OCI-LY1 (cell line): ENCODE data around the gene HCST.

Source experiments
- H2AFZ ChIP-seq: fragments of 200-600 bp; sonication (generic), shearing (Covaris generic); 2 replicates; pipeline ENCODE4 v1.6.0; 2014; ENCODE audit warnings: antibody characterized with exemption, mild to moderate bottlenecking, low read length
- H3F3A ChIP-seq: fragments of 200-600 bp; sonication (generic), shearing (Covaris generic); 2 replicates; pipeline ENCODE4 v1.6.0; 2014; ENCODE audit warnings: mild to moderate bottlenecking, antibody characterized with exemption, low read length, moderate library complexity; ENCODE audit not compliant: insufficient read depth
- H3K27ac ChIP-seq: fragments of 200-600 bp; sonication (generic); 2 replicates; pipeline ENCODE4 v1.5.1; 2014; ENCODE audit warnings: low read length, mixed run types, mild to moderate bottlenecking, low read depth; ENCODE audit not compliant: poor library complexity, severe bottlenecking
- H3K27me3 ChIP-seq: fragments of 200-600 bp; sonication (generic); 2 replicates; pipeline ENCODE4 v1.6.0; 2014; ENCODE audit warnings: antibody characterized with exemption, mild to moderate bottlenecking, low read length, moderate library complexity; ENCODE audit not compliant: insufficient read depth
- H3K36me3 ChIP-seq: fragments of 200-600 bp; sonication (generic); 2 replicates; pipeline ENCODE4 v1.6.1; 2014; ENCODE audit warnings: mild to moderate bottlenecking, antibody characterized with exemption, low read length, moderate library complexity, mixed read lengths; ENCODE audit not compliant: insufficient read depth
- H3K4me1 ChIP-seq: fragments of 200-600 bp; sonication (generic); 2 replicates; pipeline ENCODE4 v1.5.1; 2014; ENCODE audit warnings: mild to moderate bottlenecking, low read length, moderate library complexity; ENCODE audit not compliant: insufficient read depth, severe bottlenecking
- H3K4me2 ChIP-seq: fragments of 200-600 bp; sonication (generic), shearing (Covaris generic); 2 replicates; pipeline ENCODE4 v1.6.1; 2014; ENCODE audit warnings: low read length
- H3K4me3 ChIP-seq: fragments of 200-600 bp; sonication (generic); 2 replicates; pipeline ENCODE4 v1.5.1; 2014; ENCODE audit warnings: low read length, low read depth, mild to moderate bottlenecking, mixed read lengths; ENCODE audit not compliant: poor library complexity, severe bottlenecking
- H3K79me2 ChIP-seq: fragments of 200-600 bp; shearing (Covaris generic); 2 replicates; pipeline ENCODE4 v1.6.1; 2016; ENCODE audit warnings: mixed run types, low read length, mixed read lengths; ENCODE audit not compliant: insufficient read depth
- H3K9ac ChIP-seq: fragments of 200-600 bp; sonication (generic), shearing (Covaris generic); 2 replicates; pipeline ENCODE4 v1.6.1; 2014; ENCODE audit warnings: mild to moderate bottlenecking, low read length, mixed read lengths
- H3K9me2 ChIP-seq: fragments of 200-600 bp; sonication (generic), shearing (Covaris generic); 2 replicates; pipeline ENCODE4 v1.6.1; 2014; ENCODE audit warnings: low read depth, mild to moderate bottlenecking, low read length, mixed read lengths
- H3K9me3 ChIP-seq: fragments of 200-600 bp; shearing (Covaris generic); 2 replicates; pipeline ENCODE4 v1.6.1; 2014; ENCODE audit warnings: low read length, mixed read lengths
- H4K20me1 ChIP-seq: fragments of 200-600 bp; sonication (generic), shearing (Covaris generic); 2 replicates; pipeline ENCODE4 v1.6.0; 2016; ENCODE audit warnings: mild to moderate bottlenecking, low read length; ENCODE audit not compliant: insufficient read depth
- CTCF ChIP-seq: fragments of 200-600 bp; sonication (generic), shearing (Covaris generic); IDR thresholded peaks from 2 replicates; pipeline ENCODE4 v1.5.1; 2017; ENCODE audit warnings: mild to moderate bottlenecking, antibody characterized with exemption, low read length, moderate library complexity, mixed read lengths
- EZH2 ChIP-seq: fragments of 200-600 bp; sonication (generic), shearing (Covaris generic); IDR thresholded peaks from 2 replicates; pipeline ENCODE4 v1.8.0; 2017; ENCODE audit warnings: borderline replicate concordance, mixed run types, mild to moderate bottlenecking, antibody characterized with exemption, low read length, moderate library complexity, mixed read lengths

Gene HCST

GRCh38 chr19:35863018-35863417 is 39.3 kb upstream of the HCST start:
- H3K9me3 ChIP-seq = no peaks in the 10 kb centered on the region
- H3F3A ChIP-seq = no peaks in the 10 kb centered on the region
- H3K9me2 ChIP-seq = no peaks in the 10 kb centered on the region
- H3K79me2 ChIP-seq = no peaks in the 10 kb centered on the region
- H3K27ac ChIP-seq = no peak overlapping the region
- TF ChIP-seq EZH2 = no peak
- TF ChIP-seq CTCF = no peak
- no peaks in the 10 kb centered on the region for H4K20me1 ChIP-seq
- no peak overlapping the region for H3K9ac ChIP-seq
- no peaks in the 10 kb centered on the region for H3K36me3 ChIP-seq
- no peak overlapping the region for H3K4me3 ChIP-seq
- H3K4me2 ChIP-seq = no peak overlapping the region
- no peak overlapping the region for H2AFZ ChIP-seq
- no peaks in the 10 kb centered on the region for H3K4me1 ChIP-seq
- peaks cover 4% of the 10 kb centered on the region; the same call in 1 of the 2 replicates for H3K27me3 ChIP-seq

DNA sequence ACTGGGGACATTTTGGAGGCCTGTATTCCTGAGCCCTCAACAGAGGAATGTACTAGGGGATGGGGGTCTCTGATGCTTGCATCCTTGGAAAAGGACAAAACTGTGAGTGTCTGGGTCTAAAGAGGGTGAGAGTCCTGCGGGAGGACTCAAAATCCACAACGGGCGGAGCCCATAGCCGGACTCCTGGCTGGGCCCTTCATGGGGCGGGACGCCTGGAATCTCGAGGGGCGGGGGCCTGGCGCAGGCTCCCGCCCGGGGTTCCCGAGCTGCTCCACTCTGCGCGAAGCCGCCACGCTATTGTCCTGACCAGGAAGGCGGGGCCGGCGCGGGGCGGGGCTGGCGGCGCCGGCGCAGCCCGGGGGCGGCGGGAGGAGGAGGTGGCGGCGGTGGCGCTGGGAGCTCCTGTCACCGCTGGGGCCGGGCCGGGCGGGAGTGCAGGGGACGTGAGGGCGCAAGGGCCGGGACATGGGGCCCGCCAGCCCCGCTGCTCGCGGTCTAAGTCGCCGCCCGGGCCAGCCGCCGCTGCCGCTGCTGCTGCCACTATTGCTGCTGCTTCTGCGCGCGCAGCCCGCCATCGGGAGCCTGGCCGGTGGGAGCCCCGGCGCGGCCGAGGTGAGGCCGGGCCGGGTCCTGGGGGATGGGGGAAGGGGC is 34.0 kb upstream of the HCST start, which contains the start of gene APLP1:
Gene APLP1 (plus strand): TSS at position 403 of the 651 bp plus-strand sequence. CDS start 63 bp downstream, at position 466.
- Histone ChIP-seq H3K4me3 (peak within 1 kb of the TSS; percentile 44), H3F3A (no peaks in the 10 kb centered on the region), H3K79me2 (no peaks in the 10 kb centered on the region), H3K27me3 (peaks cover 4% of the 10 kb centered on the region; the same call in 1 of the 2 replicates), H3K4me2 (peak within 1 kb of the TSS; percentile 52), H3K9me2 (no peaks in the 10 kb centered on the region), H4K20me1 (no peaks in the 10 kb centered on the region), H3K9me3 (no peaks in the 10 kb centered on the region), H2AFZ (no peak within 1 kb of the TSS), H3K36me3 (no peaks in the 10 kb centered on the region), H3K4me1 (peaks cover 18% of the 10 kb centered on the region), H3K27ac (no peak within 1 kb of the TSS), H3K9ac (peak within 1 kb of the TSS; percentile 31; the same call in 1 of the 2 replicates)
- TF ChIP-seq CTCF = no peak
- no peak for TF ChIP-seq EZH2

- Histone ChIP-seq H3K9me2 (no peaks in the 10 kb centered on the region), H3K27ac (no peak overlapping the region), H3F3A (no peaks in the 10 kb centered on the region), H3K4me3 (peak overlapping the region; percentile 44), H3K27me3 (peaks cover 4% of the 10 kb centered on the region; the same call in 1 of the 2 replicates), H3K4me1 (peaks cover 18% of the 10 kb centered on the region), H2AFZ (no peak overlapping the region), H3K9me3 (no peaks in the 10 kb centered on the region), H3K9ac (peak overlapping the region; percentile 31; the same call in 1 of the 2 replicates), H4K20me1 (no peaks in the 10 kb centered on the region), H3K79me2 (no peaks in the 10 kb centered on the region), H3K4me2 (peak overlapping the region; percentile 52), H3K36me3 (no peaks in the 10 kb centered on the region)
- TF ChIP-seq EZH2 (no peak), CTCF (no peak)
These were observed 33.5 kb upstream of the HCST start for GRCh38 chr19:35868823-35869326.
